HEK293 (cell line): ENCODE measurements around the gene GRAP2.

Experiments
- CTCF ChIA-PET: fragments of 350-600 bp; formaldehyde crosslinking; extraction: SDS; loops from one replicate; lab custom pipeline; 2021; ENCODE audit warnings: antibody characterized with exemption; lab: Yijun Ruan, JAX
- POLR2A ChIA-PET: fragments of 300-600 bp; formaldehyde crosslinking; extraction: SDS; loops from one replicate; lab custom pipeline; 2020; ENCODE audit warnings: antibody characterized with exemption, inconsistent platforms; lab: Yijun Ruan, JAX
- H3K27ac ChIP-seq: fragments of 200-500 bp; sonication (Bioruptor generic); 2 replicates; pipeline ENCODE4 v1.5.1; 2014; ENCODE audit warnings: low read depth, low read length, control low read depth, inconsistent platforms; ENCODE audit errors: extremely low read depth
- H3K36me3 ChIP-seq, 2 experiments: fragments of 200-500 bp in 1 of 2; sonication (Bioruptor generic) in 1 of 2; 1 replicate in 1 of 2; 2 replicates in 1 of 2; pipeline ENCODE4 v1.5.1; 2014 to 2017; ENCODE audit warnings: inconsistent platforms in 2 of 2, low read length in 2 of 2; ENCODE audit not compliant: control insufficient read depth in 2 of 2, insufficient read depth in 1 of 2
- H3K4me1 ChIP-seq: fragments of 200-500 bp; sonication (Bioruptor generic); 2 replicates; pipeline ENCODE4 v1.5.1; 2014; ENCODE audit warnings: mild to moderate bottlenecking, low read length, inconsistent platforms; ENCODE audit not compliant: control insufficient read depth, insufficient read depth
- H3K4me3 ChIP-seq: 2 replicates; pipeline ENCODE4 v1.5.1; 2011; ENCODE audit warnings: low read depth, mild to moderate bottlenecking, control low read depth, low read length, moderate library complexity
- H3K9me3 ChIP-seq: fragments of 200-500 bp; sonication (Bioruptor generic); 2 replicates; pipeline ENCODE4 v1.5.1; 2014; ENCODE audit warnings: low read depth, low read length, inconsistent platforms; ENCODE audit not compliant: control insufficient read depth, insufficient read depth
- SALL2 ChIP-seq: fragments of 450-650 bp; formaldehyde crosslinking; IDR thresholded peaks from 2 replicates; pipeline ENCODE4 v1.5.0; 2017; ENCODE audit warnings: missing biosample characterization, mild to moderate bottlenecking, missing genetic modification characterization, borderline replicate concordance
- SP2 ChIP-seq: fragments of 450-650 bp; formaldehyde crosslinking; IDR thresholded peaks from 2 replicates; pipeline ENCODE4 v1.5.1; 2016; ENCODE audit warnings: missing biosample characterization, missing genetic modification characterization
- TRIM28 ChIP-seq: IDR thresholded peaks from 2 replicates; pipeline ENCODE4 v1.6.1; 2011; ENCODE audit warnings: low read length, control low read depth, borderline replicate concordance
- ZEB2 ChIP-seq: fragments of 450-650 bp; formaldehyde crosslinking; IDR thresholded peaks from 2 replicates; pipeline ENCODE4 v1.5.1; 2016; ENCODE audit warnings: missing biosample characterization, missing genetic modification characterization
- ZFHX2 ChIP-seq: fragments of 450-650 bp; formaldehyde crosslinking; conservative IDR thresholded peaks from 2 replicates; pipeline ENCODE4 v1.5.1; 2016; ENCODE audit warnings: missing biosample characterization, missing genetic modification characterization
- ZNF132 ChIP-seq: fragments of 450-650 bp; formaldehyde crosslinking; IDR thresholded peaks from 2 replicates; pipeline ENCODE4 v1.5.1; 2017; ENCODE audit warnings: missing biosample characterization, missing genetic modification characterization, borderline replicate concordance
- ZNF138 ChIP-seq: fragments of 450-650 bp; formaldehyde crosslinking; IDR thresholded peaks from 2 replicates; pipeline ENCODE4 v1.5.1; 2016; ENCODE audit warnings: missing biosample characterization, missing genetic modification characterization, borderline replicate concordance
- ZNF2 ChIP-seq: fragments of 450-650 bp; formaldehyde crosslinking; IDR thresholded peaks from 2 replicates; pipeline ENCODE4 v1.5.1; 2016; ENCODE audit warnings: missing biosample characterization, missing genetic modification characterization
- ZNF341 ChIP-seq: fragments of 450-650 bp; formaldehyde crosslinking; IDR thresholded peaks from 2 replicates; pipeline ENCODE4; 2016; ENCODE audit warnings: low read depth, missing biosample characterization, missing genetic modification characterization
- ZNF544 ChIP-seq: fragments of 450-650 bp; formaldehyde crosslinking; IDR thresholded peaks from 2 replicates; pipeline ENCODE4 v1.5.0; 2017; ENCODE audit warnings: missing biosample characterization, missing genetic modification characterization
- ZNF747 ChIP-seq: fragments of 450-650 bp; formaldehyde crosslinking; IDR thresholded peaks from 2 replicates; pipeline ENCODE4 v1.5.1; 2016; ENCODE audit warnings: missing biosample characterization, missing genetic modification characterization
- ZNF785 ChIP-seq: fragments of 450-650 bp; formaldehyde crosslinking; IDR thresholded peaks from 2 replicates; pipeline ENCODE4 v1.5.1; 2016; ENCODE audit warnings: missing biosample characterization, missing genetic modification characterization
- TF ChIP-seq, protein P1 (sequence below): fragments of 450-650 bp; formaldehyde crosslinking; IDR thresholded peaks from 2 replicates; pipeline ENCODE4 v1.5.1; 2016; ENCODE audit warnings: missing biosample characterization, missing genetic modification characterization, low read depth
- TF ChIP-seq, protein P2 (sequence below): fragments of 450-650 bp; formaldehyde crosslinking; IDR thresholded peaks from 2 replicates; pipeline ENCODE4 v1.5.1; 2016; ENCODE audit warnings: missing biosample characterization, missing genetic modification characterization
- TF ChIP-seq, protein P3 (sequence below): fragments of 450-650 bp; formaldehyde crosslinking; IDR thresholded peaks from 2 replicates; pipeline ENCODE4 v1.5.1; 2016; ENCODE audit warnings: missing biosample characterization, missing genetic modification characterization
- TF ChIP-seq, protein P4 (sequence below): fragments of 450-650 bp; formaldehyde crosslinking; IDR thresholded peaks from 2 replicates; pipeline ENCODE4 v1.5.1; 2016; ENCODE audit warnings: missing biosample characterization, missing genetic modification characterization
- TF ChIP-seq, protein P5 (sequence below): fragments of 450-650 bp; formaldehyde crosslinking; IDR thresholded peaks from 2 replicates; pipeline ENCODE4 v1.5.1; 2017; ENCODE audit warnings: missing biosample characterization, missing genetic modification characterization

Gene GRAP2

DNA sequence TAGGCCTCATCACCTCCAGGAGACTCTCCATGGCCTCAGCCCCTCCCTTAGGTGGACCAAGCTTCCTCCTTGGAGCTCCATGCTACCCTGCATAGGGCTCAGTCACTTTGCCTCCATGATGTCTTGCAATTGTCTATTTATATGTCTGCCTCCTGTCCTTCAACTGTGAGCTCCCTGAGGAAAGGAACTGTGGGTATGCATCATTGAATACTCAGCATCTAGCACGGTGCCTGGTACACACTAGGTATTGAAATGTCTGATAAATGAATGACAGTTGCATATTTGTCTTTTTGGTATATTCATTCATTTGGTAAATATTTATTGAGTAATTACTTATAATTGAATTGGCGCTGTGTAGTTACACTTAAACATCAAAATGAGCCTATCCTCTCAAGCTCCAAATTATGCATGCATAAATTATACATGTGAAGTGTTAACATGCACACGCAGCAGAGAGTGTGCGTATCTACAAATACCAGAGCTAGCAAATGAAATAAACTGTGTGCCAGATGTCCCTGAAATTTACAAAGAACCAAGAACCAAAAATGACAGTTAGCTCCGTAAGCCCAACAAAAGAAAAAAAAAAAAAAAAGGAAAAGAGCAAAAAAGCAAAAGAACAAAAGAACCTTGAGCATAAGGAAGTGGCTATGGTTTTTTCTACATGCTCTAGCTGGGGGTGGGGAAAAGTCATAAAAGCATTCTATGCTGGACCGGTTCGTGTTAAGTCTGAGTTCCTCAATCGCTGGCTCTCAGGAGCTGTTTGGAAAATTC lies 25.2 kb downstream of the GRAP2 start (continued):
- TF ChIP-seq, protein P1, sequence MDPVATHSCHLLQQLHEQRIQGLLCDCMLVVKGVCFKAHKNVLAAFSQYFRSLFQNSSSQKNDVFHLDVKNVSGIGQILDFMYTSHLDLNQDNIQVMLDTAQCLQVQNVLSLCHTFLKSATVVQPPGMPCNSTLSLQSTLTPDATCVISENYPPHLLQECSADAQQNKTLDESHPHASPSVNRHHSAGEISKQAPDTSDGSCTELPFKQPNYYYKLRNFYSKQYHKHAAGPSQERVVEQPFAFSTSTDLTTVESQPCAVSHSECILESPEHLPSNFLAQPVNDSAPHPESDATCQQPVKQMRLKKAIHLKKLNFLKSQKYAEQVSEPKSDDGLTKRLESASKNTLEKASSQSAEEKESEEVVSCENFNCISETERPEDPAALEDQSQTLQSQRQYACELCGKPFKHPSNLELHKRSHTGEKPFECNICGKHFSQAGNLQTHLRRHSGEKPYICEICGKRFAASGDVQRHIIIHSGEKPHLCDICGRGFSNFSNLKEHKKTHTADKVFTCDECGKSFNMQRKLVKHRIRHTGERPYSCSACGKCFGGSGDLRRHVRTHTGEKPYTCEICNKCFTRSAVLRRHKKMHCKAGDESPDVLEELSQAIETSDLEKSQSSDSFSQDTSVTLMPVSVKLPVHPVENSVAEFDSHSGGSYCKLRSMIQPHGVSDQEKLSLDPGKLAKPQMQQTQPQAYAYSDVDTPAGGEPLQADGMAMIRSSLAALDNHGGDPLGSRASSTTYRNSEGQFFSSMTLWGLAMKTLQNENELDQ (tag by site-specific recombination): no peak
- TF ChIP-seq, protein P2, sequence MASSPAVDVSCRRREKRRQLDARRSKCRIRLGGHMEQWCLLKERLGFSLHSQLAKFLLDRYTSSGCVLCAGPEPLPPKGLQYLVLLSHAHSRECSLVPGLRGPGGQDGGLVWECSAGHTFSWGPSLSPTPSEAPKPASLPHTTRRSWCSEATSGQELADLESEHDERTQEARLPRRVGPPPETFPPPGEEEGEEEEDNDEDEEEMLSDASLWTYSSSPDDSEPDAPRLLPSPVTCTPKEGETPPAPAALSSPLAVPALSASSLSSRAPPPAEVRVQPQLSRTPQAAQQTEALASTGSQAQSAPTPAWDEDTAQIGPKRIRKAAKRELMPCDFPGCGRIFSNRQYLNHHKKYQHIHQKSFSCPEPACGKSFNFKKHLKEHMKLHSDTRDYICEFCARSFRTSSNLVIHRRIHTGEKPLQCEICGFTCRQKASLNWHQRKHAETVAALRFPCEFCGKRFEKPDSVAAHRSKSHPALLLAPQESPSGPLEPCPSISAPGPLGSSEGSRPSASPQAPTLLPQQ (tag by site-specific recombination): no peak
- TF ChIP-seq ZNF747 (tag by site-specific recombination) (no peak), ZNF341 (tag by site-specific recombination) (no peak), ZNF785 (tag by site-specific recombination) (no peak), ZNF2 (tag by site-specific recombination) (no peak)
- TF ChIP-seq, all 188 proteins: peak for 0

DNA sequence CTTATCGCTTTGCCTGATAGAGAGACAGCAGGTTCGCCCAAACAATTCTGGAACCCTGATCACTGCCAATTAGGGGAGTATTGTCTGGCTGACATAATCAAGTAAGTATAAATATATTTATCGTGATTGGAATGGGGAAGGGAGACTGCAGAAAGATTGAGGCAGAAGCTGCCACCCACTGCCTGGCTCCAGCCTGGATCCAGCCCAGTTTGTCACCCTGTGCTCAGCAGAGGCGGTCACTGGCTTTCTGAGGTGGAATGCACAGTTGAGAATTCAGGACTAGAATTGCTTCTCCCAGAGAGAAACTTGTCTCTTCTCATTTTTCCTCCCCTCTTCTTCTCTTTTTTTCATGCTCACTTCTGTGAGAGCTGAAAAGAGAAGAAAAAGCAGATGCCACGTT lies 25.9 kb downstream of the GRAP2 start:
- no peak overlapping the region for H3K4me3 ChIP-seq
- H3K9me3 ChIP-seq: no peaks in the 10 kb centered on the region
- no peaks in the 10 kb centered on the region for H3K4me1 ChIP-seq
- ChIA-PET CTCF (interaction anchor here (0.6 to 2.0 kb wide), 5 partner anchors 28 to 137 kb away, joined by 4 to 9 read pairs (median 4); no protein-coding TSS in a partner anchor), POLR2A (interaction anchor here (0.7 kb wide), 1 partner anchor 419 kb away, joined by 3 read pairs; the partner anchor contains the start of gene ADSL)
- H3K36me3 ChIP-seq: no peaks in the 10 kb centered on the region
- TF ChIP-seq, protein P3, sequence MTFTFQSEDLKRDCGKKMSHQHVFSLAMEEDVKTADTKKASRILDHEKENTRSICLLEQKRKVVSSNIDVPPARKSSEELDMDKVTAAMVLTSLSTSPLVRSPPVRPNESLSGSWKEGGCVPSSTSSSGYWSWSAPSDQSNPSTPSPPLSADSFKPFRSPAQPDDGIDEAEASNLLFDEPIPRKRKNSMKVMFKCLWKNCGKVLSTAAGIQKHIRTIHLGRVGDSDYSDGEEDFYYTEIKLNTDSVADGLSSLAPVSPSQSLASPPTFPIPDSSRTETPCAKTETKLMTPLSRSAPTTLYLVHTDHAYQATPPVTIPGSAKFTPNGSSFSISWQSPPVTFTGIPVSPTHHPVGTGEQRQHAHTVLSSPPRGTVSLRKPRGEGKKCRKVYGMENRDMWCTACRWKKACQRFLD (tag by site-specific recombination): no peak
- TF ChIP-seq ZEB2 (no peak), ZFHX2 (tag by site-specific recombination) (no peak), ZNF138 (tag by site-specific recombination) (no peak)
- H3K27ac ChIP-seq: no peak overlapping the region

DNA sequence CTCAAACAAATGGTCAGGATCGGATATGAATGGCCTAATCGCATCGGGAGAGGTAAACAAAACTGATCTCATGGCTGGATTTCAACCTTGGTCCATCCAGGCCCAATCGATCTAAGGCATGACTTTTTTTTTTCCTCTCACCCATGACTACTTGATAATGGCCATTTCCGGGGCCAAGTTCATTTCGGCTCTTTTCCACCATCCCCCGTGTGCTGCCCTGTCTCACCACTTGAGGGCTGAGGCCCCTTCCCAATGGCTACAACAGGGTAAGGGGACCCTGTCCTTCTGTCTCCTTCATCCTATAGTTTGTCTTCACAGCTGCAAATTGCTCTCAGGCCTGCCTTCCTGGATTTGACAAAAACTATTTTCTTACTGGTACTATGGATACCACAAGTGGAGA lies 26.7 kb downstream of the GRAP2 start:
- CTCF ChIA-PET: interaction anchor here (0.5 to 2.0 kb wide), 6 partner anchors 8 to 267 kb away, joined by 3 to 9 read pairs (median 4); no protein-coding TSS in a partner anchor
- POLR2A ChIA-PET: no interaction called here

More for the DNA sequence above, 26.7 kb downstream of the GRAP2 start:
- Histone ChIP-seq H3K27ac (no peak overlapping the region), H3K9me3 (no peaks in the 10 kb centered on the region), H3K4me1 (no peaks in the 10 kb centered on the region), H3K36me3 (no peaks in the 10 kb centered on the region)
- TF ChIP-seq TRIM28 (no peak), SP2 (tag by site-specific recombination) (no peak), SALL2 (tag by site-specific recombination) (no peak), ZNF132 (tag by site-specific recombination) (no peak), ZNF544 (tag by site-specific recombination) (no peak)
- TF ChIP-seq, protein P4, sequence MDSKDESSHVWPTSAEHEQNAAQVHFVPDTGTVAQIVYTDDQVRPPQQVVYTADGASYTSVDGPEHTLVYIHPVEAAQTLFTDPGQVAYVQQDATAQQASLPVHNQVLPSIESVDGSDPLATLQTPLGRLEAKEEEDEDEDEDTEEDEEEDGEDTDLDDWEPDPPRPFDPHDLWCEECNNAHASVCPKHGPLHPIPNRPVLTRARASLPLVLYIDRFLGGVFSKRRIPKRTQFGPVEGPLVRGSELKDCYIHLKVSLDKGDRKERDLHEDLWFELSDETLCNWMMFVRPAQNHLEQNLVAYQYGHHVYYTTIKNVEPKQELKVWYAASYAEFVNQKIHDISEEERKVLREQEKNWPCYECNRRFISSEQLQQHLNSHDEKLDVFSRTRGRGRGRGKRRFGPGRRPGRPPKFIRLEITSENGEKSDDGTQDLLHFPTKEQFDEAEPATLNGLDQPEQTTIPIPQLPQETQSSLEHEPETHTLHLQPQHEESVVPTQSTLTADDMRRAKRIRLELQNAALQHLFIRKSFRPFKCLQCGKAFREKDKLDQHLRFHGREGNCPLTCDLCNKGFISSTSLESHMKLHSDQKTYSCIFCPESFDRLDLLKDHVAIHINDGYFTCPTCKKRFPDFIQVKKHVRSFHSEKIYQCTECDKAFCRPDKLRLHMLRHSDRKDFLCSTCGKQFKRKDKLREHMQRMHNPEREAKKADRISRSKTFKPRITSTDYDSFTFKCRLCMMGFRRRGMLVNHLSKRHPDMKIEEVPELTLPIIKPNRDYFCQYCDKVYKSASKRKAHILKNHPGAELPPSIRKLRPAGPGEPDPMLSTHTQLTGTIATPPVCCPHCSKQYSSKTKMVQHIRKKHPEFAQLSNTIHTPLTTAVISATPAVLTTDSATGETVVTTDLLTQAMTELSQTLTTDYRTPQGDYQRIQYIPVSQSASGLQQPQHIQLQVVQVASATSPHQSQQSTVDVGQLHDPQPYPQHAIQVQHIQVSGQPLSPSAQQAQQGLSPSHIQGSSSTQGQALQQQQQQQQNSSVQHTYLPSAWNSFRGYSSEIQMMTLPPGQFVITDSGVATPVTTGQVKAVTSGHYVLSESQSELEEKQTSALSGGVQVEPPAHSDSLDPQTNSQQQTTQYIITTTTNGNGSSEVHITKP: no peak
- TF ChIP-seq, protein P5, sequence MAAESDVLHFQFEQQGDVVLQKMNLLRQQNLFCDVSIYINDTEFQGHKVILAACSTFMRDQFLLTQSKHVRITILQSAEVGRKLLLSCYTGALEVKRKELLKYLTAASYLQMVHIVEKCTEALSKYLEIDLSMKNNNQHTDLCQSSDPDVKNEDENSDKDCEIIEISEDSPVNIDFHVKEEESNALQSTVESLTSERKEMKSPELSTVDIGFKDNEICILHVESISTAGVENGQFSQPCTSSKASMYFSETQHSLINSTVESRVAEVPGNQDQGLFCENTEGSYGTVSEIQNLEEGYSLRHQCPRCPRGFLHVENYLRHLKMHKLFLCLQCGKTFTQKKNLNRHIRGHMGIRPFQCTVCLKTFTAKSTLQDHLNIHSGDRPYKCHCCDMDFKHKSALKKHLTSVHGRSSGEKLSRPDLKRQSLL: no peak
- TF ChIP-seq, all 188 proteins: peak for 0
- no peak overlapping the region for H3K4me3 ChIP-seq
